Natural killer cell (primary cell): ENCODE measurements around the gene SPRYD3. TPM values are rescaled to one million over a fixed set of nuclear protein-coding genes. Genes with fewer than 3 reads are reported as not detected.

Experiments
- ATAC-seq, 3 donors: fragments of 150-1000 bp in 2 of 3; fragments of 200-7000 bp in 1 of 3; cut with Tn5 transposase; 1 replicate in 1 of 3; 2 replicates in 2 of 3; pipeline ENCODE4 v1.10.0; 2021; ENCODE audit warnings: mild to moderate bottlenecking in 2 of 3, moderate library complexity in 2 of 3
- DNase-seq, 2 donors: peaks; one replicate each; pipeline versions ENCODE4 v3.0.0 to v3.0.0-alpha.2; 2013 to 2021; ENCODE audit warnings: mixed read lengths in 1 of 2
- H3K27ac ChIP-seq: one replicate; pipeline ENCODE4 v1.5.1; 2013; ENCODE audit warnings: mild to moderate bottlenecking, low read length
- H3K27me3 ChIP-seq: one replicate; pipeline ENCODE4 v1.6.1; 2013; ENCODE audit warnings: low read length; ENCODE audit not compliant: control insufficient read depth, insufficient read depth
- H3K36me3 ChIP-seq: one replicate; pipeline ENCODE4 v1.6.1; 2013; ENCODE audit warnings: low read length; ENCODE audit not compliant: control insufficient read depth, insufficient read depth
- H3K4me1 ChIP-seq: one replicate; pipeline ENCODE4 v1.6.1; 2013; ENCODE audit warnings: low read length; ENCODE audit not compliant: control insufficient read depth, insufficient read depth
- H3K4me3 ChIP-seq: one replicate; pipeline ENCODE4 v1.5.1; 2013; ENCODE audit warnings: low read length
- H3K9me3 ChIP-seq: one replicate; pipeline ENCODE4 v1.6.1; 2013; ENCODE audit warnings: low read length; ENCODE audit not compliant: control insufficient read depth, insufficient read depth
- H3K27ac Mint-ChIP-seq, 2 donors: one replicate each; pipeline ENCODE4 v1.8.0; 2022; ENCODE audit warnings: mild to moderate bottlenecking in 2 of 2, mixed read lengths in 2 of 2, moderate library complexity in 1 of 2
- H3K27me3 Mint-ChIP-seq, 2 donors: one replicate each; pipeline ENCODE4 v1.8.0; 2022; ENCODE audit warnings: low read depth in 2 of 2, mixed read lengths in 2 of 2
- H3K36me3 Mint-ChIP-seq: one replicate; pipeline ENCODE4 v1.8.0; 2022; ENCODE audit warnings: mixed read lengths
- H3K4me1 Mint-ChIP-seq, 2 donors: one replicate each; pipeline ENCODE4 v1.8.0; 2022; ENCODE audit warnings: mixed read lengths in 2 of 2
- H3K4me3 Mint-ChIP-seq: one replicate; pipeline ENCODE4 v1.8.0; 2022; ENCODE audit warnings: mild to moderate bottlenecking, moderate library complexity, mixed read lengths
- H3K9me3 Mint-ChIP-seq, 2 donors: one replicate each; pipeline ENCODE4 v1.8.0; 2022; ENCODE audit warnings: mixed read lengths in 2 of 2
- CTCF ChIP-seq: fragments of 200-600 bp; IDR thresholded peaks from one replicate; pipeline ENCODE4 v1.8.0; 2022; ENCODE audit warnings: antibody characterized with exemption
- WGBS: methylation state at CpG from one replicate; pipeline ENCODE4 v1.1.7; 2013; ENCODE audit warnings: missing lambda C conversion rate; ENCODE audit not compliant: insufficient coverage; 5-methylcytosine and 5-hydroxymethylcytosine counted together
- intact Hi-C: fragments of 100-400 bp; cut with micrococcal nuclease; formaldehyde crosslinking; loops from one replicate; pipeline ENCODE4 v1.14.2; 2022
- total RNA-seq, 4 donors: library from RNA; stranded (reverse); fragments of 120-200 nt in 1 of 4; gene quantifications; one replicate each; pipeline versions ENCODE4 v1.2.3 to v1.2.4, GENCODE V29; 2013 to 2022

Gene SPRYD3
- total RNA-seq, 3 donors from 2014 or later (not counting 1 experiment from before 2014, with no cell fraction given): 32.6 to 48.0 (median 42.6) TPM

- H3K4me3 ChIP-seq: no peak overlapping the region
- no peaks in the 10 kb centered on the region for H3K9me3 Mint-ChIP-seq
- H3K4me1 Mint-ChIP-seq: no peaks in the 10 kb centered on the region
- H3K4me1 ChIP-seq: no peaks in the 10 kb centered on the region
- H3K27ac Mint-ChIP-seq: no peak overlapping the region
- WGBS: 90% methylated on average over 16 of the region's 16 CpGs
- no peaks in the 10 kb centered on the region for H3K9me3 ChIP-seq
- H3K36me3 Mint-ChIP-seq: no peaks in the 10 kb centered on the region
- no peak for DNase-seq
- no peak overlapping the region for H3K27ac ChIP-seq
- no peak for ATAC-seq
- no peaks in the 10 kb centered on the region for H3K27me3 ChIP-seq
- H3K4me3 Mint-ChIP-seq: no peak overlapping the region
- intact Hi-C loops: no loop called here
- no peak for TF ChIP-seq CTCF
- no peaks in the 10 kb centered on the region for H3K36me3 ChIP-seq
- peaks cover 0 to 10% of the 10 kb centered on the region in 2 donors for H3K27me3 Mint-ChIP-seq
Measured at GRCh38 chr12:53123578-53124351, 44.6 kb upstream of the SPRYD3 start.

GRCh38 chr12:53122961-53123468 lies 43.8 kb upstream of the SPRYD3 start:
- no peak for DNase-seq
- H3K9me3 Mint-ChIP-seq: no peaks in the 10 kb centered on the region

GRCh38 chr12:53120685-53121525 lies 41.7 kb upstream of the SPRYD3 start:
- H3K4me1 Mint-ChIP-seq: no peaks in the 10 kb centered on the region
- H3K4me3 Mint-ChIP-seq: no peak overlapping the region
- no peak overlapping the region for H3K4me3 ChIP-seq
- TF ChIP-seq CTCF: no peak
- H3K27me3 Mint-ChIP-seq: no peaks in the 10 kb centered on the region
- H3K9me3 ChIP-seq: no peaks in the 10 kb centered on the region
- ATAC-seq (no peak), DNase-seq (no peak)
- H3K9me3 Mint-ChIP-seq: no peaks in the 10 kb centered on the region
- no peaks in the 10 kb centered on the region for H3K36me3 ChIP-seq
- intact Hi-C loops: no loop called here
- WGBS: 92% methylated on average over 12 of the region's 12 CpGs
- H3K36me3 Mint-ChIP-seq: no peaks in the 10 kb centered on the region
- H3K27ac Mint-ChIP-seq: no peak overlapping the region
- no peaks in the 10 kb centered on the region for H3K4me1 ChIP-seq
- no peaks in the 10 kb centered on the region for H3K27me3 ChIP-seq
- H3K27ac ChIP-seq: no peak overlapping the region

More at GRCh38 chr12:53122961-53123468, 43.8 kb upstream of the SPRYD3 start:
- Mint-ChIP-seq H3K27me3 (peaks cover 0 to 7% of the 10 kb centered on the region in 2 donors), H3K36me3 (no peaks in the 10 kb centered on the region), H3K4me1 (no peaks in the 10 kb centered on the region), H3K27ac (no peak overlapping the region), H3K4me3 (no peak overlapping the region)
- no peaks in the 10 kb centered on the region for H3K9me3 ChIP-seq
- H3K27ac ChIP-seq: no peak overlapping the region
- no peak for ATAC-seq
- H3K27me3 ChIP-seq: no peaks in the 10 kb centered on the region
- no peaks in the 10 kb centered on the region for H3K4me1 ChIP-seq
- TF ChIP-seq CTCF: no peak
- no peaks in the 10 kb centered on the region for H3K36me3 ChIP-seq
- H3K4me3 ChIP-seq: no peak overlapping the region
- intact Hi-C loops: no loop called here
- 95% methylated on average over 6 of the region's 10 CpGs for WGBS
